Upper lobe of left lung (tissue), 6 donors: ENCODE measurements around the gene LRP8. TPM values are rescaled to one million over a fixed set of nuclear protein-coding genes. Genes with fewer than 3 reads are reported as not detected.

Source experiments
- ATAC-seq, 2 donors: fragments of 200-7000 bp; cut with Tn5 transposase; one replicate each; pipeline ENCODE4 v1.9.1; 2022; ENCODE audit warnings: mild to moderate bottlenecking in 2 of 2, moderate library complexity in 2 of 2; ENCODE audit not compliant: low FRiP score in 2 of 2
- DNase-seq, 2 donors: peaks; one replicate each; pipeline ENCODE4 v3.0.0-alpha.2; 2019 to 2020
- H3K27ac ChIP-seq, 4 donors: fragments of 200-600 bp; sonication (generic); one replicate each; pipeline ENCODE4 v1.5.1; 2016 to 2019
- H3K27me3 ChIP-seq, 4 donors: fragments of 200-600 bp; sonication (generic); one replicate each; pipeline ENCODE4 v1.5.1; 2017 to 2019
- H3K36me3 ChIP-seq, 4 donors: fragments of 200-600 bp; sonication (generic); one replicate each; pipeline ENCODE4 v1.5.1; 2016 to 2019
- H3K4me1 ChIP-seq, 4 donors: fragments of 200-600 bp; sonication (generic); one replicate each; pipeline ENCODE4 v1.5.1; 2018 to 2019
- H3K4me3 ChIP-seq, 4 donors: fragments of 200-600 bp; sonication (generic); one replicate each; pipeline ENCODE4 v1.5.1; 2017 to 2019; ENCODE audit warnings: mild to moderate bottlenecking in 2 of 4, moderate library complexity in 1 of 4
- H3K9me3 ChIP-seq, 4 donors: fragments of 200-600 bp; sonication (generic); one replicate each; pipeline ENCODE4 v1.5.1; 2018 to 2019
- EP300 ChIP-seq, 4 donors: sonication (generic); formaldehyde crosslinking; IDR thresholded peaks; one replicate each; pipeline ENCODE4 v1.5.1; 2017; ENCODE audit warnings: antibody characterized with exemption in 4 of 4, control low read depth in 2 of 4
- POLR2A ChIP-seq, 4 donors: fragments of 450-650 bp; IDR thresholded peaks; one replicate each; pipeline ENCODE4 v1.5.1; 2016 to 2017; ENCODE audit warnings: antibody characterized with exemption in 4 of 4, mild to moderate bottlenecking in 2 of 4
- POLR2AphosphoS5 ChIP-seq, 2 donors: sonication (generic); formaldehyde crosslinking; IDR thresholded peaks; one replicate each; pipeline ENCODE4 v1.5.1; 2017; ENCODE audit warnings: antibody characterized with exemption in 2 of 2
- WGBS, 2 donors: methylation state at CpG; one replicate each; pipeline ENCODE4 v1.1.5; 2017 to 2018; 5-methylcytosine and 5-hydroxymethylcytosine counted together
- total RNA-seq, 6 donors: library from RNA; depleted of rRNA in 4 of 6; stranded (reverse); fragments of >200 nt in 4 of 6; gene quantifications; one replicate each; pipeline versions ENCODE4 v1.1.0 to v1.2.1, GENCODE V29; 2016 to 2021
- TF ChIP-seq, protein P1 (sequence below), 6 experiments: fragments of 450-650 bp in 4 of 6; fragments of 200-600 bp in 2 of 6; sonication (generic) in 2 of 6; IDR thresholded peaks; one replicate each; pipeline ENCODE4 v1.5.1; 2016 to 2019; ENCODE audit warnings: antibody characterized with exemption in 6 of 6
- donor health status: DM: no; HTN: no; CAD: no; lungs with moderate emphysema.
- donor health status: DM: no; HTN: yes; CAD: no; lungs with severe emphysema.

LRP8 gene
- total RNA-seq, 6 donors from 2014 or later: 4.6 to 23.0 (median 11.1) TPM

DNA sequence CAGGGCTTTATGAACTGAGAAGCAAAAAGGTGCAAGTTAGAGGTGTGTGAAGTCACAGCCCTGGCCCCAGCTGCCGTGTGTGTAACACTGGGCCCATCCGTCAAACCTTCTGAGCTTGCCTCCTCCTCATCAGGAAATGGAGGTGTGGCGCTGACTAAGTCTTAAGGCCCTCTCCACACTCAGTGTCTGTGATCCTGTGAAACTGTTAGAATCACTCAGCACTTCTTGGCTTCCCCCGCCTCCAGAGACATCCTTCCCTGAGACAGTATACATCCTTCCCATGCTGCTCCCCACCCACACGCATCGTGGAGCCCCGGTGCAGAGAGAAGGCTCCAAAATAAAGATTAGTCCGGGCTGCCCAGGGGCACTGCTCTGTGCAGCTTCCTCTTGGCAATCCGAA lies 33.3 kb downstream of the LRP8 start:
- DNase-seq: no peak
- Histone ChIP-seq H3K9me3 (no peaks in the 10 kb centered on the region), H3K4me1 (peaks cover 4 to 27% (median 7%) of the 10 kb centered on the region in 4 donors), H3K4me3 (no peak overlapping the region), H3K27ac (no peak overlapping the region), H3K27me3 (no peaks in the 10 kb centered on the region), H3K36me3 (no peaks in the 10 kb centered on the region)
- no peak for TF ChIP-seq EP300 (IDR thresholded peaks at IDR 0.05)
- TF ChIP-seq, protein P1, sequence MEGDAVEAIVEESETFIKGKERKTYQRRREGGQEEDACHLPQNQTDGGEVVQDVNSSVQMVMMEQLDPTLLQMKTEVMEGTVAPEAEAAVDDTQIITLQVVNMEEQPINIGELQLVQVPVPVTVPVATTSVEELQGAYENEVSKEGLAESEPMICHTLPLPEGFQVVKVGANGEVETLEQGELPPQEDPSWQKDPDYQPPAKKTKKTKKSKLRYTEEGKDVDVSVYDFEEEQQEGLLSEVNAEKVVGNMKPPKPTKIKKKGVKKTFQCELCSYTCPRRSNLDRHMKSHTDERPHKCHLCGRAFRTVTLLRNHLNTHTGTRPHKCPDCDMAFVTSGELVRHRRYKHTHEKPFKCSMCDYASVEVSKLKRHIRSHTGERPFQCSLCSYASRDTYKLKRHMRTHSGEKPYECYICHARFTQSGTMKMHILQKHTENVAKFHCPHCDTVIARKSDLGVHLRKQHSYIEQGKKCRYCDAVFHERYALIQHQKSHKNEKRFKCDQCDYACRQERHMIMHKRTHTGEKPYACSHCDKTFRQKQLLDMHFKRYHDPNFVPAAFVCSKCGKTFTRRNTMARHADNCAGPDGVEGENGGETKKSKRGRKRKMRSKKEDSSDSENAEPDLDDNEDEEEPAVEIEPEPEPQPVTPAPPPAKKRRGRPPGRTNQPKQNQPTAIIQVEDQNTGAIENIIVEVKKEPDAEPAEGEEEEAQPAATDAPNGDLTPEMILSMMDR (IDR thresholded peaks at IDR 0.05): no peak
- TF ChIP-seq POLR2A (IDR thresholded peaks at IDR 0.05): no peak
- no peak for TF ChIP-seq POLR2AphosphoS5 (IDR thresholded peaks at IDR 0.05)
- 78 to 81% methylated on average over 9 of the region's 9 CpGs for WGBS, 2 donors
- ATAC-seq: no peak

DNA sequence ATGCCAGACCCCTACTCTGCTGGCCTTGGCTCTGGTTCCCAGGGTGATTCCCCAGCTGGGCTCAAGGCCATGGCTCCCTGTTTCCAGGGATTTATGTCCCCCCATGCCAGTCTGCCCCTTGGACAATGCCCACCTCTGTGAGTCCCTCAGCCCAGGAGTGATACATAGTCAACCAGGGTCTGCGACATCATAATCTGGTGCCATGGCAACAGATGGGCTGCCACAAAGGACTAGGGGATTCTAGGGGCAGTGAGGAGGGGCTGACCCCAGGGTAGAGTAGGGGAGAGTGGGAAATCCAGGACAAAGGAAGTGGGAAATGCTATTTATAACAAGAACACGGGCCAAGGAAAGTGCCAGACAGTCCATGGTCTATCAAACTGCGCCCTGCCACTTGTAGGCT lies 33.8 kb downstream of the LRP8 start:
- Histone ChIP-seq H3K4me1 (peaks cover 4 to 27% (median 7%) of the 10 kb centered on the region in 4 donors), H3K9me3 (no peaks in the 10 kb centered on the region), H3K4me3 (no peak overlapping the region), H3K36me3 (no peaks in the 10 kb centered on the region), H3K27me3 (no peaks in the 10 kb centered on the region), H3K27ac (no peak overlapping the region)
- DNase-seq (no peak), ATAC-seq (no peak)
- TF ChIP-seq, protein P1 (IDR thresholded peaks at IDR 0.05): no peak
- TF ChIP-seq POLR2AphosphoS5 (IDR thresholded peaks at IDR 0.05) (no peak), POLR2A (IDR thresholded peaks at IDR 0.05) (no peak), EP300 (IDR thresholded peaks at IDR 0.05) (no peak)
- 78 to 82% methylated on average over 3 of the region's 3 CpGs for WGBS, 2 donors

DNA sequence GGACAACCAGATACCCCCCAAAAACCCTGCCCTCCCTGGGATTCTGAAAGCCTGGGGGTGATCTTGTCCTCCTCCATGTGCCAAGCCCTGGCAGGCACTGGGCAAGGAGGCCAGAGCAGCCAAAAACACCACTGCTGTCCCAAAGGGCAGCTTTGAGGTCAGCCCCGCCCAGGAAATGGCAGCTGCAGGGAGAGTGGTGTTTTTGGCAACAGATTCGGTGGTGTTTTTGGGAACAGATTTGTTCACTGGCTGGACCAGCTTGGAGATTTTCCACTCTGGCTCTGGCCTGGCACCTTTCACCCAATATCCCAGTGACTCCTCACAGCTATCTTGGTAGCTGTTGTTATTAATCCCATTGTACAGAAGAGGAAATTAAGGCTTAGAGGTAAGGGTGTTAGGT lies 34.7 kb downstream of the LRP8 start:
- Histone ChIP-seq H3K27ac (no peak overlapping the region), H3K4me3 (no peak overlapping the region), H3K36me3 (no peaks in the 10 kb centered on the region), H3K9me3 (no peaks in the 10 kb centered on the region), H3K27me3 (no peaks in the 10 kb centered on the region), H3K4me1 (peaks cover 4 to 27% (median 7%) of the 10 kb centered on the region in 4 donors)
- TF ChIP-seq POLR2A (IDR thresholded peaks at IDR 0.05): no peak
- TF ChIP-seq, protein P1 (IDR thresholded peaks at IDR 0.05): no peak
- no peak for TF ChIP-seq EP300 (IDR thresholded peaks at IDR 0.05)
- TF ChIP-seq POLR2AphosphoS5 (IDR thresholded peaks at IDR 0.05): no peak
- DNase-seq: no peak
- 20 to 52% methylated on average over 1 to 2 of the region's 2 CpGs for WGBS, 2 donors
- no peak for ATAC-seq

DNA sequence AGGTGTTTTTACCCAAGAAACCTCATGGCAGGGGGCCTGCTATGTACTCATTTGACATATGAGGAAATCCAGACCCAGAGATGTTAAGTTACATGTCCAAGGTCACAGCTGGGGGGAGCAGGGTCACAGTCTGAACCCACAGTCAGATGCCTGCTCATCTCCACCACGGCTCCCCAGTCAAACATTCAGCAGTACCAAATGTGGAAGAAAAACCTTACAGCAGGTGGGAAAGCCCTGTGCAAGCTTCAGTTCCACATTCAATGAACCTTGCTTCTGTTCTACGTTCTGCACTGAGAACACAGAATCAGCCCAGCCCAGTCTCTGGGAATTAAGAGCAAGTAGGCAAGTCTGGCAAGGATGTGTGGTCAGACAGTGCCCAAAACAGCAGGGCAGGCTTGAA lies 35.2 kb downstream of the LRP8 start:
- no peak overlapping the region for H3K27ac ChIP-seq
- 77 to 84% methylated on average over 2 of the region's 2 CpGs for WGBS, 2 donors
- ATAC-seq: no peak
- TF ChIP-seq EP300 (IDR thresholded peaks at IDR 0.05): no peak
- TF ChIP-seq POLR2AphosphoS5 (IDR thresholded peaks at IDR 0.05): no peak
- TF ChIP-seq POLR2A (IDR thresholded peaks at IDR 0.05): no peak
- TF ChIP-seq, protein P1 (IDR thresholded peaks at IDR 0.05): no peak
- H3K9me3 ChIP-seq: no peaks in the 10 kb centered on the region
- H3K4me3 ChIP-seq: no peak overlapping the region
- no peaks in the 10 kb centered on the region for H3K36me3 ChIP-seq
- no peaks in the 10 kb centered on the region for H3K27me3 ChIP-seq
- peaks cover 4 to 27% (median 7%) of the 10 kb centered on the region in 4 donors for H3K4me1 ChIP-seq
- DNase-seq: no peak

DNA sequence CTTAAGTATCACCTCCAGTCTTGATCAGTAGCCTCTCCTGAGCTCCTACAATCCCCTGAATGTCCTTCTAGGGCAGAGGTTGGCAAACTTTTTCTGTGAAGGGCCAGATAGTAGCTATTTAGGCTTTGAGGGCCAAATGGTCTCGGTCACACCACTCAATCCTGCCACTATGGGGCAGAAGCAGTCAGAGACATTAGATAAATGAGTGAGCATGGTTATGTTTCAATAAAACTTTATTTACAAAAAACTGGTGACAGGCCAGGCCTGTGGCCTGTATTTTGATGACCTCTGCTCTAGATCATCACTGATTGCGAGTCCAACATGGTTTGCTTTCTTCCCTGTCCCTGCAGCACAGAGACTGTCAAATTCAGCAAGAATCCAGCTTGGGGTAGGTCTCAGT lies 36.3 kb downstream of the LRP8 start:
- H3K4me1 ChIP-seq: peaks cover 4 to 27% (median 7%) of the 10 kb centered on the region in 4 donors
- ATAC-seq: no peak

More for the DNA sequence above, 36.3 kb downstream of the LRP8 start:
- H3K27ac ChIP-seq: no peak overlapping the region
- H3K9me3 ChIP-seq: no peaks in the 10 kb centered on the region
- DNase-seq: no peak
- TF ChIP-seq POLR2A (IDR thresholded peaks at IDR 0.05) (no peak), EP300 (IDR thresholded peaks at IDR 0.05) (no peak), POLR2AphosphoS5 (IDR thresholded peaks at IDR 0.05) (no peak)
- TF ChIP-seq, protein P1 (IDR thresholded peaks at IDR 0.05): no peak
- 100% methylated on average over 2 of the region's 2 CpGs for WGBS, 2 donors
- no peaks in the 10 kb centered on the region for H3K36me3 ChIP-seq
- H3K27me3 ChIP-seq: no peaks in the 10 kb centered on the region
- no peak overlapping the region for H3K4me3 ChIP-seq
